HL-60 (cell line): ENCODE measurements around the gene SLC38A6.

Source experiments
- POLR2AphosphoS5 ChIP-seq: IDR thresholded peaks from 2 replicates; pipeline ENCODE4 v1.6.1; 2012; ENCODE audit warnings: low read depth
- TF ChIP-seq, protein P1 (sequence below): IDR thresholded peaks from one replicate; pipeline ENCODE4 v1.5.1; 2011; ENCODE audit warnings: low read length, control low read depth, inconsistent platforms; ENCODE audit not compliant: insufficient read depth

DNA sequence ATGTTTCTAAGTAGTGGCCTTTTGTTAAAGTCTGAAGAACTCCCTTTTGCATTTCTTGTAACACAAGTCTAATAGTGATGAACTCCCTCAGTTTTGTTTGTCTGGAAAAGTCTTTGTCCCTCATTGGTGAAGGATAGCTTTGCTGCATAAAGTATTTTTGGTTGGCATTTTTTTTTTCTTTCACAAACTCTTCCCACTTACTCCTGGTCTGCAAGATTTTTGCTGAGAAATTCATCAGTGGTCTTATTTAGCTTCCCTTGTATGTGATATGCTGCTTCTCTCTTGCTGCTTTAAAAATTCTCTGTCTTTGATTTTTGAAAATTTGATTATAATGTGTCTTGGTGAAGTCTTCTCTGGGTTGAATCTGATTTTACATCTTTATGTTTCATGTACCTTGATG is 22.9 kb upstream of the SLC38A6 start:
- TF ChIP-seq POLR2AphosphoS5, result no peak
- TF ChIP-seq, protein P1, sequence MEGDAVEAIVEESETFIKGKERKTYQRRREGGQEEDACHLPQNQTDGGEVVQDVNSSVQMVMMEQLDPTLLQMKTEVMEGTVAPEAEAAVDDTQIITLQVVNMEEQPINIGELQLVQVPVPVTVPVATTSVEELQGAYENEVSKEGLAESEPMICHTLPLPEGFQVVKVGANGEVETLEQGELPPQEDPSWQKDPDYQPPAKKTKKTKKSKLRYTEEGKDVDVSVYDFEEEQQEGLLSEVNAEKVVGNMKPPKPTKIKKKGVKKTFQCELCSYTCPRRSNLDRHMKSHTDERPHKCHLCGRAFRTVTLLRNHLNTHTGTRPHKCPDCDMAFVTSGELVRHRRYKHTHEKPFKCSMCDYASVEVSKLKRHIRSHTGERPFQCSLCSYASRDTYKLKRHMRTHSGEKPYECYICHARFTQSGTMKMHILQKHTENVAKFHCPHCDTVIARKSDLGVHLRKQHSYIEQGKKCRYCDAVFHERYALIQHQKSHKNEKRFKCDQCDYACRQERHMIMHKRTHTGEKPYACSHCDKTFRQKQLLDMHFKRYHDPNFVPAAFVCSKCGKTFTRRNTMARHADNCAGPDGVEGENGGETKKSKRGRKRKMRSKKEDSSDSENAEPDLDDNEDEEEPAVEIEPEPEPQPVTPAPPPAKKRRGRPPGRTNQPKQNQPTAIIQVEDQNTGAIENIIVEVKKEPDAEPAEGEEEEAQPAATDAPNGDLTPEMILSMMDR, result no peak
